HG03558 (cell line): ENCODE results near the gene TMEM9.

Experiments
- ATAC-seq: cut with Tn5 transposase; IDR thresholded peaks from one replicate; pipeline ENCODE4 v1.9.1; 2021; ENCODE audit warnings: moderate number of reproducible peaks; ENCODE audit not compliant: unreplicated experiment; ENCODE audit errors: extremely low read depth

Gene TMEM9

GRCh38 chr1:201112173-201112731 lies 42.0 kb downstream of the TMEM9 start, which contains the start of gene CACNA1S:
TSS of gene CACNA1S (minus strand) at chr1:201112426. CDS start at chr1:201112339, 87 bp downstream.
- ATAC-seq: no peak

GRCh38 chr1:201111672-201112071 lies 42.6 kb downstream of the TMEM9 start:
- no peak for ATAC-seq

- no peak for ATAC-seq
Measured at GRCh38 chr1:201111156-201111555, 43.1 kb downstream of the TMEM9 start.

GRCh38 chr1:201110616-201111015 lies 43.7 kb downstream of the TMEM9 start:
- ATAC-seq: no peak

- no peak for ATAC-seq
Measured at GRCh38 chr1:201110138-201110537, 44.1 kb downstream of the TMEM9 start.

GRCh38 chr1:201109651-201110050 lies 44.6 kb downstream of the TMEM9 start:
- ATAC-seq: no peak

- no peak for ATAC-seq
Measured at GRCh38 chr1:201108614-201109013, 45.7 kb downstream of the TMEM9 start.

- ATAC-seq: no peak
Measured at GRCh38 chr1:201105688-201106087, 48.6 kb downstream of the TMEM9 start.

- ATAC-seq: no peak
Measured at GRCh38 chr1:201104141-201104540, 50.1 kb downstream of the TMEM9 start.

- ATAC-seq: no peak
Measured at GRCh38 chr1:201103666-201104065, 50.6 kb downstream of the TMEM9 start.

GRCh38 chr1:201100169-201100930 lies 53.9 kb downstream of the TMEM9 start:
- no peak for ATAC-seq

GRCh38 chr1:201098992-201099677 lies 55.1 kb downstream of the TMEM9 start:
- ATAC-seq: no peak

- no peak for ATAC-seq
Measured at GRCh38 chr1:201096977-201097856, 57.1 kb downstream of the TMEM9 start.

GRCh38 chr1:201096041-201096461 lies 58.2 kb downstream of the TMEM9 start:
- ATAC-seq: no peak

- ATAC-seq: no peak
Measured at GRCh38 chr1:201095581-201095980, 58.7 kb downstream of the TMEM9 start.

- no peak for ATAC-seq
Measured at GRCh38 chr1:201094832-201095231, 59.4 kb downstream of the TMEM9 start.

GRCh38 chr1:201093962-201094361 lies 60.3 kb downstream of the TMEM9 start:
- no peak for ATAC-seq

GRCh38 chr1:201093561-201093960 lies 60.7 kb downstream of the TMEM9 start:
- no peak for ATAC-seq

GRCh38 chr1:201092738-201093137 lies 61.5 kb downstream of the TMEM9 start:
- no peak for ATAC-seq

- ATAC-seq: no peak
Measured at GRCh38 chr1:201091256-201091655, 63.0 kb downstream of the TMEM9 start.
